Brain microvascular endothelial cell (primary cell): ENCODE results near the gene RDH5.

ENCODE experiments used
- DNase-seq: peaks from one replicate; pipeline ENCODE4 v3.0.0-alpha.2; 2020
- H3K27ac ChIP-seq: fragments of 250-450 bp; sonication (Bioruptor Pico); 2 replicates; pipeline ENCODE4 v1.5.1; 2020; ENCODE audit warnings: mild to moderate bottlenecking, moderate library complexity
- H3K27me3 ChIP-seq: fragments of 250-450 bp; sonication (Bioruptor Pico); replicated peaks from 2 replicates; pipeline ENCODE4 v1.5.1; 2020; ENCODE audit warnings: mild to moderate bottlenecking
- H3K36me3 ChIP-seq: fragments of 250-450 bp; sonication (Bioruptor Pico); replicated peaks from 2 replicates; pipeline ENCODE4 v1.5.1; 2020; ENCODE audit warnings: mild to moderate bottlenecking
- H3K4me3 ChIP-seq: 2 replicates; pipeline ENCODE4 v1.5.1; 2011; ENCODE audit warnings: low read depth, mild to moderate bottlenecking, control low read depth, low read length, moderate library complexity
- in situ Hi-C: cut with HindIII; loops from 2 replicates; pipeline ENCODE4 v1.10.0; 2017; ENCODE audit warnings: low sequenced_read_pairs, low pct_ligation_motif_present
- TF ChIP-seq, protein P1 (sequence below): IDR thresholded peaks from 2 replicates; pipeline ENCODE4 v1.5.1; 2011; ENCODE audit warnings: low read depth, mild to moderate bottlenecking, moderate library complexity, low read length, control low read depth, inconsistent platforms; ENCODE audit errors: missing control alignments

The RDH5 gene

DNA sequence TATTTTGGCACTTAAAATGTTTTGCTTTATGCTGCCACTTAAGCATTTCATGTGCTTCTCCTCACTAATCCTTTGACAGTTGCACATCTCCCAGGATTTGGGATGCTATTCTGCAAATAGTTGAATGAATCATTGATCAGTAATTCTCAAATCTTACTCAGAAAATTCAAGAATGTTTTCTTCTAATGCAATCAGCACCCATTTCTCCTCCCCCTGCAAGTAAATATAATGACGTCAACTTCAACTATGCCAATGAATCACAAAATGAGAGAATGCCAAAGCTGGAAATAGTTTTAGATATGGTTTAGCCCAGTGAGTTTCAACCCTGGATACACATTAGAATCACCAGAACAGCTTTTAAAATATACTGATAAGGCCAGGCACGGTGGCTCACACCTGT, 6.5 kb upstream of the RDH5 start:
- no peak overlapping the region for H3K4me3 ChIP-seq
- H3K36me3 ChIP-seq, result no peaks in the 10 kb centered on the region
- peak; percentile 45 for DNase-seq
- TF ChIP-seq, protein P1, sequence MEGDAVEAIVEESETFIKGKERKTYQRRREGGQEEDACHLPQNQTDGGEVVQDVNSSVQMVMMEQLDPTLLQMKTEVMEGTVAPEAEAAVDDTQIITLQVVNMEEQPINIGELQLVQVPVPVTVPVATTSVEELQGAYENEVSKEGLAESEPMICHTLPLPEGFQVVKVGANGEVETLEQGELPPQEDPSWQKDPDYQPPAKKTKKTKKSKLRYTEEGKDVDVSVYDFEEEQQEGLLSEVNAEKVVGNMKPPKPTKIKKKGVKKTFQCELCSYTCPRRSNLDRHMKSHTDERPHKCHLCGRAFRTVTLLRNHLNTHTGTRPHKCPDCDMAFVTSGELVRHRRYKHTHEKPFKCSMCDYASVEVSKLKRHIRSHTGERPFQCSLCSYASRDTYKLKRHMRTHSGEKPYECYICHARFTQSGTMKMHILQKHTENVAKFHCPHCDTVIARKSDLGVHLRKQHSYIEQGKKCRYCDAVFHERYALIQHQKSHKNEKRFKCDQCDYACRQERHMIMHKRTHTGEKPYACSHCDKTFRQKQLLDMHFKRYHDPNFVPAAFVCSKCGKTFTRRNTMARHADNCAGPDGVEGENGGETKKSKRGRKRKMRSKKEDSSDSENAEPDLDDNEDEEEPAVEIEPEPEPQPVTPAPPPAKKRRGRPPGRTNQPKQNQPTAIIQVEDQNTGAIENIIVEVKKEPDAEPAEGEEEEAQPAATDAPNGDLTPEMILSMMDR, result no peak
- H3K27ac ChIP-seq, result peak overlapping the region; percentile 17
- peaks cover 6% of the 10 kb centered on the region for H3K27me3 ChIP-seq
- in situ Hi-C loops, result no loop called here

DNA sequence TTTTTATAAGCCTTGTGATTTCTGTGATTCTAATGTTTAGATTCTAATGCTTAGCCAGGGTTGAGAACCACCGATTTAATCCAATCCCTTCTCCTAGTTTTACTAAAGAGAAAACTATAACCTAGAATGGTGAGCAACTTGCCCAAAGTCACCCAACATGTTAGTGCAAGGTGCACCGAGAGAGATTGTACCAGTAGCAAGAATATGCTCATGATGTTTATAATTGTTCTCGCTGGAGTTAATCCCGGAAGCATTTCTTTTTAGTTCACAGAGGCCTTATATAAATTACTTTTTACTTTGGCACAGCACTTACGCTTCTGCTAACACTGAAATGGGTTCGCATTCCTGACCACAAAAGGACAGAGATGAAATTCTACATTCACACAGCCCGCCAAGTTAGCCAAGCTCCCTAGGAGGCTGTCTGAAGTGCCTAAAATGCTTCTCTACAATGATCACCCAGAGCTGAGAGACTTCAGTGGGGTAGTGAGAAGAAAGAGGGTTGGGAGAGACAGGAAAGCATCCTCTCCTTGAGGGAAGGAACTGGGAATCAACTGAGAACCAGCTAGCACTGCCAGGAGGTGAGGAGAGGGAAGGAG, 4.9 kb upstream of the RDH5 start:
- in situ Hi-C loops, result no loop called here
- Histone ChIP-seq H3K27me3 (peaks cover 1% of the 10 kb centered on the region), H3K27ac (peak overlapping the region; percentile 78), H3K36me3 (no peaks in the 10 kb centered on the region), H3K4me3 (peak overlapping the region; percentile 79)
- DNase-seq, result no peak
- TF ChIP-seq, protein P1, result no peak

DNA sequence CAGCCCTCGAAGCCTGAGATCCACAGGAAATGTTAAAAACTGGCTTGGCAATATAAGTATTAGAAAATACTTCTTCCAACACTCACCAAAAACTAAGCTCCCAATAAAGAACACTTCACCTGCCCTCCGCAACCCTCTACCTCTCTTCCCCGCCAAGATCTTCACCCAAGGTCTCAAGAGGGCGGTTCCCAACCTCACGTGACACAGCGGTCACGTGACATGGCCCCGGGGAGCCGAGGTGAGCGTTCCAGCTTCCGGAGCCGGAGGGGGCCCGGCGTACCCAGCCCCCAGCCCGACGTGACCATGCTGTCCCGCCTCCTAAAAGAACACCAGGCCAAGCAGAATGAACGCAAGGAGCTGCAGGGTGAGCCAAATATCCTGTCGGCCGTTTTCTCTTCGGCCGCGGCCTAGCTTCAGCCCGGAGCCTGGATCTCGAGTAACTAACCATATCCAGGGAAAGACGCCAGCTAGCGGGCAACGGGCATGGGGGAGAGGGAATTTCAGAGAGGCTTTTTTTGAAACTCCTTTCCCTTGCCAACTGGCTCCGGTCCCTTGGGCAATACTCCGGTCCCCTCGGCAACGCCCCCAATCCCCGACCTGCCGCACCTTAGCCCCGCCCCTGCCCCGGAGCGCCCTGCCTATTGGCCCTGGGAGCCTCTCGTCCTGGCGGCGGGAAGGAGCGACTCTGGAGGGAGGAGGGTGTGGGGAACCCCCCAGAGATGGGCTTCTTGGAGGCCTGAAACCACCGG, 4.2 kb upstream of the RDH5 start, which contains the start of gene BLOC1S1:
TSS of gene BLOC1S1 (plus strand) at position 214 of the 749 bp plus-strand sequence. CDS start at position 220, 6 bp downstream.
- in situ Hi-C loops, result no loop called here
- Histone ChIP-seq H3K36me3 (no peaks in the 10 kb centered on the region), H3K27me3 (no peaks in the 10 kb centered on the region), H3K4me3 (peak within 1 kb of the TSS; percentile 79), H3K27ac (peak within 1 kb of the TSS; percentile 78)
- DNase-seq, result peak; percentile 71
- TF ChIP-seq, protein P1, result no peak

DNA sequence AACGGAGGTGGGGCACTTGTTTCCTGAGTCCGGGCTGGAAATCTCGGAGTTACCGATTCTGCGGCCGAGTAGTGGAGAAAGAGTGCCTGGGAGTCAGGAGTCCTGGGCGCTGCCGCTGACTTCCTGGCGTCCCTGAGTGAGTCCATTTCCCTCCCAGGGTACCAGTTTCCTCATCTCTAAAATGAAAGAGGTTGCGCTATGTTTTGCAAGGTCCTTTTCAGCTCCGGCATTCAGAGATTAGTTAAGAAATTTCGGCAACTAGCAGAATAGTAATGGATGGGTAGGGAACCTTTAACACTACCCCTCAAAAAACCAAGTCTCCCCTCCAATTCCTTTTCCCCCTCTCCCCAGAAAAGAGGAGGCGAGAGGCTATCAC, 3.6 kb upstream of the RDH5 start:
- Histone ChIP-seq H3K4me3 (peak overlapping the region; percentile 79), H3K27me3 (no peaks in the 10 kb centered on the region), H3K27ac (peak overlapping the region; percentile 78), H3K36me3 (no peaks in the 10 kb centered on the region)
- TF ChIP-seq, protein P1, result no peak
- no peak for DNase-seq
- in situ Hi-C loops, result no loop called here

DNA sequence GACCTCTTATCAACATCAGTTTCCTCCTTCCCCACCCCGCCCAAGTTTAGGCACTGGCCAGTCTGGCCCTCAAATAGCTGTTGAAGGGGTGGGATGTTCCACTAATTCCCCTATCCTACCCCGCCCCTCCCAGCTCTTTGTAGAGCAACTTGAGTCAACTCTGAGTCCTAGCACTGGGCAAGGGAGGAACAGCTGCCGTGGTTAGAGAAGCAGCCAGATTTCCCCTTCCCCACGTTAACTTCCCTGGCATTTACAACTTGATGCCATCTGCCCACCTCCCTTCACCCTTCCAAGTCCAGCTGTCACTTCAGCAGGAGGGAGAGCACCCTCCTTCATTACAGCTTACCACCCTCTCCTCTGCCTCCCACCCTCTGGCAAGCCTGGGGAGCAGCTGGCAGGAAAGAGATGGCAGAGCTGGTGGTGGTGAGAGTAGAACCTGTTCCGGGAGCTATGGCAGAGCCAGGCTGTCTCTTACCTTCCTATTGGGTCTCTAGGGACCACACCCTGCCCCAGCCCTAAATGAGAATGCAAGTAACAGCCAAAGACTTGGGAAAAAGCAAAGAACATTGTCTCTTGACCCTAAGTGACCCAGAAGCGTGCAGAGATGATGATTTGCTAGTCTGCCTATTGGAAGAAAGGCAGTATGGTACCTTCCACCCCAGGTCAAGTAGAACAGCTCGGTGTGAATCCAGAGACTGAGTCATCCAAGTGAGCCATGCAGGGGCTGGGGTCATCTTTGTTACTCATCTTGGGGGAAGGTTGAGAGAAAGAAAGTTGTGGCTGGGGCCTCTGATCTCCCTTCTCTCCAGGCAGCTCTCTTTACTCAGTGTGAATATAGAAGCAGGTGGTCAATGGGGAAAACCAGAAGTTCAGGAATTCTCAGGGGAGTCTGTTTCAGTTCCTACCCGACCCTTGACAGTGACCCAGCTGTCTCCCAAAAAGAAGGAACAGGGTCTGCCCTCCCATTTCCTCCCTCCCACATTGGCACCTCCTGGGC, 2.9 kb upstream of the RDH5 start:
- H3K27me3 ChIP-seq, result no peaks in the 10 kb centered on the region
- TF ChIP-seq, protein P1, result no peak
- DNase-seq, result peak; percentile 74
- H3K27ac ChIP-seq, result peak overlapping the region; percentile 62
- in situ Hi-C loops, result no loop called here
- no peaks in the 10 kb centered on the region for H3K36me3 ChIP-seq
- peak overlapping the region; percentile 79 for H3K4me3 ChIP-seq
